Measurements from ENCODE around the gene EIF4EBP2.

GRCh38 chr10:70370766-70371165, 33.2 kb upstream of the EIF4EBP2 start:
- no peak for TF ChIP-seq EGR1 (IDR thresholded peaks at IDR 0.05; ENCODE audit: low read depth)
- no peak for TF ChIP-seq MAX (IDR thresholded peaks at IDR 0.05)
- TF ChIP-seq EZH2 (IDR thresholded peaks at IDR 0.05) = no peak
- TF ChIP-seq JUND (IDR thresholded peaks at IDR 0.05) = no peak

Measured in HCT116 (cell line).